ACHN (cell line): Measurements from ENCODE around the gene DNAJB6.
"Not testable (repeated sequence)": the region's sequence is repeated elsewhere in the genome, so short reads cannot be mapped to it uniquely, and the experiment has no call there.

Source experiments
- DNase-seq: peaks from one replicate; pipeline ENCODE4 v3.0.0-alpha.2; 2015
- in situ Hi-C: cut with HindIII; loops from 2 replicates; pipeline ENCODE4 v1.10.0; 2017; ENCODE audit warnings: low sequenced_read_pairs, low pct_ligation_motif_present, low pct_unique_long_range_greater_than_20kb

The DNAJB6 gene

DNA sequence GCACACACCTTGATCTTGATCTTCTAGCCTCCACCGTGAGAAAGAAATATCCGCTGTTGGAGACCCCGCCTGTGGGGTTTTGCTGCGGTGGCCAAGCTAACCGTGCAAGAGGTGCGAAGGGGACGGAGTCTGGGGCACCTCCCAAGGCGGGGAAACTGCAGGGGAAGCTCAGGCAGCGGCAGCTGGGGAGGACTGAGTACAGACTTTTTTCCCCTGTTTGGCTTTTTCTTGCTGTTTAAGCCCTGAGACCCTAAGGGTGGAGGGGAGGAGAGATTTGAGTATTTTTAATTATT, 108.0 kb downstream of the DNAJB6 start:
- in situ Hi-C loops: no loop called here
- no peak for DNase-seq

DNA sequence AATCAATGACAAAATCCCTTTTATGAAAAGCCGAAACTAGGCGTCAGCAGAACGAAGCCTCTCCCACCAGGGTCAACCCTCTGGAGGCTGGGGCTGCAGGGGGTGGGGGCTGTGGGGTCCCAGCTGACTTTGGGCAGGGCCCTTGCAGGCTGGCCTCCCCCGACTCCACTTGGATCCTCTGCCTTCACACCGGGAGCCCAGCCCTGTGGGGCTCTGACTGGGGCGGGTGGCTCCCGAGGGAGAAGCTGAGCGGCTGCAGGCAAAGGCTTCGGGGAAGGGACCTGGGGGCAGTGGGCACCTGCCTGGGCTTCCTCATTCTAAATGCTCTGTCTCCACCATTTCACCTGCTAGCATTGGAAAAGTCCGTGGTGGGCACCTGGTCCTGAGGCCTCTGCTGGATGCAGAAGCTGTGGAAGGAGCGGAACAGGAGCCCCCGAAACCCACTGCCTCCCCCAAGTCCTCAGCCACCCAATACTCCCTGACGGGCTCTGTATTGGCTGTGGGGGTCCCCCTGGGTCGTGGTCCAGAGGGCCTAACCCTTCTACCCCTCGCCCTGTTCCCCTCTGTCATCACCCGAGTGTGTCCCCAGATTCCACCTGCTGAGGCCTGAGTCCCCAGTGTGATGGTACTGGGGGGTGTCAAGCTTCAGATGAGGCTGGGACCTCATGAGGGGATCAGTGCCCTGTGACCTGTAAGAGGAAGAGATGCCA, 108.6 kb downstream of the DNAJB6 start:
- no peak for DNase-seq
- in situ Hi-C loops: no loop called here

DNA sequence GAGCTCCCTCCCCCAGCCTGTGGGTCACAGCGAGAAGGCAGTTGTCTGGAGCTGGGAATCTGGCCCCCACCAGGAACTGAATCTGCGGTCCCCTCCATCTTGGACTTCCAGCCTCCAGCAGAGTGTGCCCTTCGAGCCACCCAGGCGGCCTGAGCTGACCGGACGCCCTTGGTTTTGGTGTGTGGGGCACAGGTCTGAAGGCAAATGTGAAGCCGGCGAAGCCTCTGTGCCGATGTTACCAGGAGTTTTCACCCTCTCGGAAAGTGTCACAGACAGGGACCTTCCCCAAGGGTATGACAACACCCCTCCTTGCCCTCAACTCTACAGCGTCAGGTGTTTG, 109.1 kb downstream of the DNAJB6 start:
- no peak for DNase-seq
- in situ Hi-C loops: no loop called here

DNA sequence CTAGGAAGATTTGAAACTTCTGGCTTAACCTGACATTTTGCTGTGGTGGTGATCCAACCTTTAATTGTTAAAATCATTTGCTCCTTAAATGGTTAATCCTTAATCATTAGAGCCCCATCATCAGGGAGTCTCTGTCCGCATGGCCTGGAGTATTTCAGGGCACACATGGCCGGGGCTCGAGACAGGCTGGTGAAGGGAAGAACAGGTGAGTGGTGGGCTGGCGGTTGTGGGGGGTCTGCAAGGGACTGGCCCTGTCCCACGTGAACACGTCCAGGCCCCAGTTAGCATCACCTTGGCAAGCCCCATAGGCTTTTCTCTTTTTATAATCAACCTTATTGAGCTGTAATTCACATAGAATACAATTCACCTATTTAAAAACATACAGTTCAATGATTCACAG, 109.5 kb downstream of the DNAJB6 start:
- in situ Hi-C loops: no loop called here
- no peak for DNase-seq

DNA sequence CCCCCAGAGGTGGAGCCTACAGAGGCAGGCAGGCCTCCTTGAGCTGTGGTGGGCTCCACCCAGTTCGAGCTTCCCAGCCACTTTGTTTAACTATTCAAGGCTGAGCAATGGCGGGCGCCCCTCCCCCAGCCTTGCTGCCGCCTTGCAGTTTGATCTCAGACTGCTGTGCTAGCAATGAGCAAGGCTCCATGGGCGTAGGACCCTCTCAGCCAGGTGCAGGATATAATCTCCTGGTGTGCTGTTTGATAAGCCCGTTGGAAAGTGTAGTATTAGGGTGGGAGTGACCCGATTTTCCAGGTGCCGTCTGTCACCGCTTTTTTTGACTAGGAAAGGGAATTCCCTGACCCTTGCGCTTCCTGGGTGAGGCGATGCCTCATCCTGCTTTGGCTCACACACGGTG, 117.2 kb downstream of the DNAJB6 start:
- DNase-seq, in situ Hi-C loops: not testable (repeated sequence)

DNA sequence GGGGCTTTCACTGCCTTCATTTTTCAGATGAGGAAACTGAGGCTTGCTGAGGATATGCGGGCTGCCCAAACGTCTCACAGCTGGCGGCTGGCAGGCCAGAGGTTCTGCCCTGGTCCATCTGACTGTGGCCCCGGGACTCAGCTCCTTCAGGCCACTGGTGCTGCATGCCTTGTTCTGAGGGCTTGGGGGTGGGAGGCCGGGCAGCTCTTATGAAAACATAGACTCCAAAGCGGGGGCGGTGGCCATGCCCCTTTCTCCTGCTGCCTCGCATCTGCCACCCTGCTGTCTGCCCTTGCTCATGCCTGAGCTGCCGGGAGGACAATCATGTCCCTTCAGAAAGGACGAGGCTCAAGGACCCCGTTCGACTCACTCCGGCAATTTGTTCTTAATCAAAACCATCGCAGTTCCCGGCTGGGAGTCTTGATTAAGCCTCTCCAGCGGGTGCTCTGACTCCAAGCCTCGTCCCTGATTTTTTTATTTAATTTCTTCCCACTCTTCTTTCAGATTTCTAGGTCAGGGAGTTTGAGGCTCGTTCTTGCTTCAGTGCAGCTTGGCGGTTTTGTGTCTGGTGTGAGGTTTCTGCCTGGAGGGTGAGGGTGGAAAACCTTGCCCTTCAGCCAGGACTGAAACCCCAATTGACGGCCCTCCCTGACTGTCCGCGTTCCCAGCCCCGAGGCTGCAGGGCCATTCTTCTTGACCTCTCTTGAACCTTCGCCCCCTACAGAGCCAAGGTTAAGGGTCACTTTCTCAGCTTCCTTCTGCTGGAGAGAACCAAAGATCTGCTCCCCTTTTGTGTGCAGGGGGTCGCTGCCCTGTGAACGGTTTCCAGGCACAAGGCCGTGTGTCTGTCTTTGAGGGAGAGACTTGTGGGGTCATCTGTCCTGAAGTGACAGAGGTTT, 120.8 kb downstream of the DNAJB6 start:
- DNase-seq: no peak
- in situ Hi-C loops: no loop called here

DNA sequence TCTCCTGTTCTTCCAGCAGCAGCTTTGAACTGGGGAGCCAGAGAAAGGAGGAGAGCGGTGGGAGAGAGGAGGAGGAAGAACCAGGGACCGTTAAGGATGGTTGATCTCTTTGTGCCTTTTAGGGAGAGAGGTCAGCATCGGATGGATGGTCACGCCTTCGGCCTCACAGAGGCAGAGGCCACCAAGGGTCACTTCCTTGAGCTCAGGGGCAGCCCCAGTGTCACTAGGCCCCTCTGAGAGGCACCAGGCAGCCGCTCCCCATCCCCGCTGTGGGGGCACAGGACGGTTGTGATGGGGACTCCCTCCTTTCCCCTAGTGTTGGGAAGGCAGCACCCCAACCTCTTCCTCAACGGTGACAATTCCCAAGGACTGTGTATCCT, 121.4 kb downstream of the DNAJB6 start:
- in situ Hi-C loops: no loop called here
- DNase-seq: no peak

DNA sequence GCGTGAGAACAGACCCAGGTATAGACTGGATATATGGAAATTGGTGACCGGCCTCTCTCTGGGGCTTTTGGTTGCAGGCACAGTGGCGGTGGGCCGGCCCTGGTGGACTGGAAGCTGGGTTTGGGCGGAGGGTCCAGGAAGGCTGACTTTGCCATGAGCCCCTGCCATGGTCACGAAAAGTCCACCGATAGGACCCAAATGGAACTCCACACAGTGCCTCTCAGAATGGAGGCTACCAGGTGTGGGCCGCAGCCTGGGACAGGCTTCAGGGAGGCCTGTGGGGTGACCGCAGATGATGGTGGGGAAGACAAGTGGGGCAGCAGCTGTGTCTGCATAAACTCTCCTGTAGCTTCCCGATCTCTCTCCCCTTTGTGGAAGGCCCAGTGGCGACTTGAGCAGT, 123.2 kb downstream of the DNAJB6 start:
- in situ Hi-C loops: no loop called here
- DNase-seq: no peak

DNA sequence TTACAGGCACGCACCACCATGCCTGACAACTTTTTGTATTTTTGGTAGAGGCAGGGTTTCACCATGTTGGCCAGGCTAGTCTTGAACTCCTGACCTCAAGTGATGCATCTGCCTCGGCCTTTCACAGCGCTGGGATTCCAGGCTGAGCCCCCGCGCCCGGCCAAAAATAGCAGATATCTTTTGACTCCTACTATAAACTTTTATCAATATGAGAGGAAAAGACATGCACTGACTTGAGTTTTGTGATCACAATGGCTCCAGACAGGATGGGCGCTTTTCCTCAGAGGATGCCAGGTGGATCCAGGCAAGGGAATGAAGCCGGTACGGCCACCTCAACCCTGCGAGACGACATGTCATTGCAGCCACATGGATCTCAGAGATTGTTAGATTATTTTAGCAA, 123.9 kb downstream of the DNAJB6 start:
- in situ Hi-C loops: no loop called here
- DNase-seq: no peak

DNA sequence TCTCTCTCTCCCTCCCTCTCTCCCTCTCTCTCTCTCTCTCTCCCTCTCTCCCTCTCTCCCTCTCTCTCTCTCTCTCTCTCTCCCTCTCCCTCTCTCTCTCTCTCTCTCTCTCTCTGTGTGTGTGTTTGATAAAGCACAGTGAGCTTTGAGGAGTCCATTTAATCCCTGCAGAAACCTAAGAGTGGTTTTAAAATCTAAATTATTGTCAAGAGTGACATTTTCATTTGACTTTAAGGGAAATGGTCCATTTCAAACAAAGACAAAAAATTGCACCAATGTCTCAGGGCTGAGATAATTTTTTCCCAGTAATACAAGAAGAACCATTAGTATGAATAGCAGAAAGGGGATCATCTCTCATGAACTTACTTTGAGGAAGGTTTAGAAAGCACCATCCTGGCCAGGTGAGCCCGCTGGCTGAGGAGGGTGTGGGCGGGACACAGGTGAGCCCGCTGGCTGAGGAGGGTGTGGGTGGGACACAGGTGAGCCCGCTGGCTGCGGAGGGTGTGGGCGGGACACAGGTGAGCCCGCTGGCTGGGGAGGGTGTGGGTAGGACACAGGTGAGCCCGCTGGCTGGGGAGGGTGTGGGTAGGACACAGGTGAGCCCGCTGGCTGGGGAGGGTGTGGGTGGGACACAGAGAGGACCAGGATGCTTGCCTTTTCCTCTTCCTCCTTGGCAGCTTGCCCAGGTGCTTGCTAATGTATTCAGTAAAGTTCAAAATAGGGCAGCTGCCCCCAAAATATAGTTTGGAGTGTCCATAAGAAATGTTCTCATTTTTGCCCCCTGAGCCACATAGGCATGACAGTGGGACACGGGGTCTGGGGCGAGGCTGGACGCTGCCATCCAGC, 125.0 kb downstream of the DNAJB6 start:
- in situ Hi-C loops: no loop called here

DNA sequence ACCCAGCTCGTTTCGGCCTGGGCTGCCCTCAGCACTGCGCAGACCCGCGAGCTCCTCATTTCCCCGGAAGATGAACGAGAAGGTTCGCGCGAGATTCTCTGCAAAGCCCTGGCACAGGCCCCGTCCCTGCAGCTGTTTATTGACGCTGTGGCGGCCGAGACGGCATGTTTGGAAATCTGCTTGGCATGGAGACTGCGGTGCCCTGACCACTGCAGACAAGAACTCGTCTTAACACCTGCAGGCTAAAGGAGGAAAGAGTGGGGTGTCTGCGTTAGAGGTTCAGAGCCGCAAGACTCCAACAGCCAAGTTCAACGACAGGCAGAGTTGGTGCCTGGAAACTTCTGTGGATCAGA, 125.6 kb downstream of the DNAJB6 start:
- no peak for DNase-seq
- in situ Hi-C loops: no loop called here

More for the DNA sequence above, 125.0 kb downstream of the DNAJB6 start:
- DNase-seq: no peak

DNA sequence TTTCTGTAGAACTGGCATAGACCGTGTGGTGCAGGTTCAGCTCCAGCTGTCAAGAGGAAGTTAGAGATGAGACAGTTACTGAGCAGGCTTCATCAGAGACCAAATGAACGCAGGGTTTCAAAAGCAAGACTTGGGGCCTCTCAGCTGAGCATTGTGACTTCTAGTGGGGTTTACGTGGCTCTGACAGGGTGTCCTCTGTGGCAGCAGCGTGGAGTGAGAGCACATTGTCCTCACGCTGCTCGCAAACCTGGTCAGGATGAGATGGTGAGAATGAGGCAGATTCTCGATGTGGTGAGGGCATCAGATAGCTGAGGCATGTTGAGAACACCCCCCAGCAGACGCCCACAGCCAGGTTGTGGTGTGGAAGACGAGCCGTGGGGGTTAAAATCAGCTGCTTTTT, 126.0 kb downstream of the DNAJB6 start:
- DNase-seq: no peak
- in situ Hi-C loops: no loop called here

DNA sequence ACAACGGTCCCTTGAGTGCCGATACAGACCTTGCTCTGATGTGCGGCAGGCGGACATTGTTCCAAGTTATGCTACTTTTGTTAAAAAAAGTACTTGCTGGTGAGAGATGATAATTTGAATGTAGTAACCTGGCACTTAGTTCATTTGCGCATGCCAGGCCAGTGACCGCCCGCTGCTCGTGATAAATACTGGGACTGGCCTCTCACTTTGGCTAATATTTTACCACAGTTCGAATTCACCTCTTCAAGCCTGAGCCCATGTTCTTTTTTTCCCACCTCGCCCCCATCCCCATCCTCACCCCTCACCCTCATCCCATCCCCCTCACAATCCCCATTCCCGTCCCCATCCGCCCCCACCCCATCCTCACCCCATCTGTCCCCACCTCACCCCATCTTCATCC, 126.4 kb downstream of the DNAJB6 start:
- DNase-seq: no peak
- in situ Hi-C loops: no loop called here

DNA sequence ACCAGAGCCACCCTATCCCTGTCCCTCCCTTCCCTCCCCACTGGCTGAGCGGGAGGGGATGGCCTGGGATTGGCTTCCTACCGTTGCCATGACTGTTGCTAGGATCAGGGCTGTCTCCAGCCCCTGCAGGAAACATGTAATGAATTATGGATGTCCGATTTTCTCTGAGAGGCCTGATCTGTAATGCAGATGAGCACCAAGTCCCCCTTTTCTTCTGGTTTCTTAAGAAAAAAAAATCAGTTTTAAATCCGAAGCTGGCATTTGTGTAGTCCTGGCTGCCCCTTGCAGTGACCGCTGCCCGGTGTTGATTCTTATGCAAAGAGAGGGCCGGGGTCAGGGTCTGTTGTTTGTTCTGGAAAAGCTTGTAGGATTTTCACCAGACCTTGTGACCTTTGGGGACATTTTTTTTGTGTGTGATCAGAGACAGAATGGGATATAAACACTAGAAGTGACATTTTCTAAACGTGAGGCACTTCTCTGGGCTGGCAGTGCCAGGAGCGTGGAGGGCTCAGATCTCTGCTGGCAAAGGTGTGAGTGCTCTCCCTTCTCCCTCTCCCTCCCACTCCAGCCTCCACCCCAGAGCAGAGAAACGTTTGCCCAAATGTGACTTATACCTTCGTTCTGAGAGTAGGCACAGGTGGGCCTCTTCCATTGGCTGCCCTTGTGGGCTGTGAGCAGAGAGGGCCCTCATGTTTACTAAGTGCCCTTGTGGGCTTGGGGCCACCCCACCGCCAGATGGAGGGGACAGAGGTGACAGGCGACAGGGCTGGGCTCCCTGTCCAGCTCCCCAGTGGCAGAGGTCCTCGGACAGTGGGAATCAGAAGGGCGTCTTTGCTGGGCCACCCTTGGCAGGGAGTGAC, 127.5 kb downstream of the DNAJB6 start:
- DNase-seq: no peak
- in situ Hi-C loops: no loop called here

DNA sequence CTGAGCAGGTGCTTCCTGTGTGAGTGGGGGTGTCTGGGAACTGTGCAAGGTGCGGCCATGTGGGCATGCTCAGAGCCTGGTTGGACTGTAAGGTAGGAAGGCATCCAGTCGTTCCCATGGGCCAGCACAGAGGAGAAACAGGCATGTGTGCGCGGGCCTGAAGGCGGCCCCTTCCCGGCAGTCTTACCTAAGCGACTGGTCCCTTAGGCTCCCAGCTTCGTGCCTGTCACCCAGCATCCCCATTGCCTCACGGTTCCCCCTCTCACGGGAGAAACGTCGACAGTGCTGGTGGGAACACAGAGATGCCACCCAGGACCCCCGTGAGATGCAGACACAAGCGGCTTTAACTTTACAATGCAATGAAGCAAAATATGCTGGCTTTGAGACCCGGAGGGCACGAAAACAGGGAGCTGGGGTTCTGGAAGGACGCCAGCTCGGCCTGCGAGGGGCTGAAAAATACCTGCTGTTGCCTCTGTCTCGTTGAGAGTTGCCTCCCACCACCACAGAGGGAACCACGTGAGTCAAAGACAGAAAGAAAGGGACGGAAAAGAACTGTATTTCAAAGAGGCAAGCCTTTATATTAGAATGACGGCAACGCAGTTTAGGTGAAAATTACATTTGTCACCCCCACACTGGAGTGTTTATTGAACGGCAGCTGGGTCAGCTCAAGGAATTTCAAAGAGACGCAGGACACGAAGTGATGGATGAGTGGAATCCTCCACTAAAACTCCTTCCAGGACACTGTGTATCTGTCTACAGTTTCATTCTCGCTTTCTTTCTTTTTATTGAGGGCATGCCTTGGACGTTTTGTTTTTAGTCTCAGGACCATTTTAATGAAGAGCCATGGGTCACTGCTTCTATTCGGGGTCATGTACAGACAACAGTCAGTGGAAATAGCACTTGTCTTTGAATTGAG, 128.4 kb downstream of the DNAJB6 start:
- in situ Hi-C loops: no loop called here
- DNase-seq: no peak

DNA sequence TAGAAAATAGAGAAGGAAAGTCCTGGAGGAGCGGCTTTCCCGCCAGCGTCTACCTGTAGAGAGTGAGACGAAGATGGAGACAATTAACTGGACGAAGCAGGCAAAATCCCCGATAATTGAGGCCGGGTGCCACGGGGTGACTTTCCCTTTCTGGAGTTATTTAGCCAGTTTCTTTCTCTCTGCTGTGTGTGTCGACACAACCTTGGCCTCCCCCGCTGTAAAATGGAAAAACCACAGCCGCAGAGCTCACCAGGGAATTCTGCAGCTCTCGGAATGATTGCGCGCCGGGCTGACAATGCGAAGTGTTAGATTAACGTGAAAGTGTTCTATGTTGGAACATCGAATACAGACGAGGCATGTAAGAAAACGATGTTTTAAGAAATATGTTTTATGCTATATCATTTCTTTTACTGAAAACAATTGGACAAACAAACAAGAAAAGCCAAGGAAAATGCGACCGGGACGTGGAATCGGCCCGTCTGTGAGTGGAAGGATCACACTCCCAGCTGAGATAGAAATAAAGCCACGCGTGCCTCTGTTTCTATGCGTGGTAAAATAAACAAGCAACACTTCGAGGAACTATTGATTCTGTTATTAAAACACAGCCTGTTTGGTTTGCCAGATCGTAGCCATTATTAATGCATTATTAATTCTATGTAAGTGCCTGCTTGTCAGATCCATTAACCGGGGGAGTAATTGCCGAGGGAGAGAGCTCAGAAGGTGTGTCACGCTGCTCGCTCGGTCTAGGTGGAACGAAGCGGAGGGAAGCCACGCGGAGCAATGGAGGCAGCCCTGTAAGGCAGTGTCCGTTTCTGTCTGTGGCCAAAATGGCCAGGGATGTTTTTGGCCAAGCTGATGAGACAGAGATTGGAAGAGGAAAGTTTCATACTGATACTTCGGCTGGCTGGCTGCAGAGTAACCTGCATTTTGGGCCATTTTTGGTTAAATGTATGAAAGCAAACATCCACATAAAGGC, 129.4 kb downstream of the DNAJB6 start:
- no peak for DNase-seq
- in situ Hi-C loops: no loop called here

DNA sequence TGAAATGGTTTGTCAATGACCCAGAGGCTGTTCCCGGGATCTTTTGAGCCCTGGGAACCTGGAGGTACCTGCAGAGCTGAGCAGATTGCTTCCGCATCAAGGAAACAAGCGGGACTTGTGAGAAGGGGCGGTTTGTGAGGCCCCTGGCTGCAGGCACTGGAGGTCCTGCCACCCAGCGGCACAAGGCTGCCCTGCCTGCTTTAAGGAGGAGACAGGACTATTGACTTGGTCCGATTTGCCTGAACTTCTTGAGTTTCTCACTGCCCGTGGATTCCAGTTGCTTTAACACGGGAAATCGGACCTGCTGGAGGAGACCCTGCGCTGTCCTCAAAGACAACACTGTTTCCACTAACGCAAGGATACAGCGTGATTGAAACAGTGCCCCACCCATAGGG, 130.1 kb downstream of the DNAJB6 start:
- DNase-seq: no peak
- in situ Hi-C loops: no loop called here
